ENCODE measurements around the gene MPDU1. TPM values are rescaled to one million over a fixed set of nuclear protein-coding genes. Genes with fewer than 3 reads are reported as not detected.
A peak's percentile ranks its signal among the peaks of the same experiment; 100 is the strongest.

The MPDU1 gene
- 10 to 100 TPM; 24.7 to 31.2 TPM for total RNA-seq
- long read RNA-seq, donor 1, transcript MPDU1-201 (7 exons, 1,601 nt), result major isoform, 6 of 9 reads
- long read RNA-seq, donor 1, partial matches to known transcripts, result 0 of 9 reads
- long read RNA-seq, donor 1, other reads (novel, unspliced or antisense), result 1 of 9 reads
- long read RNA-seq, donor 2, transcript MPDU1-203 (6 exons, 1,125 nt), result minor isoform, 5 of 47 reads
- long read RNA-seq, donor 2, transcript MPDU1-201 (7 exons, 1,601 nt), result major isoform, 35 of 47 reads
- long read RNA-seq, donor 2, partial matches to known transcripts, result 2 of 47 reads
- long read RNA-seq, donor 2, other reads (novel, unspliced or antisense), result 1 of 47 reads

- intact Hi-C loops (cut with DNase I), result no loop called here
- peak; percentile 99 for DNase-seq (ENCODE audit: low spot score)
These were observed at the start of gene MPDU1 for GRCh38 chr17:7583253-7584109. Gene MPDU1 (plus strand): TSS chr17:7583852. CDS start chr17:7583863, 11 bp downstream.

- no peak for DNase-seq (ENCODE audit: low spot score)
- intact Hi-C loops (cut with DNase I), result no loop called here
These were observed 45.6 kb upstream of the MPDU1 start for GRCh38 chr17:7538050-7538449.

- intact Hi-C loops (cut with DNase I), result no loop called here
- no peak for DNase-seq (ENCODE audit: low spot score)
These were observed 44.6 kb upstream of the MPDU1 start for GRCh38 chr17:7538891-7539545.

GRCh38 chr17:7541074-7541621 is 42.5 kb upstream of the MPDU1 start:
- intact Hi-C loops (cut with DNase I), result loop anchor here in 1 of 2 donors (5.0 kb wide), 1 partner anchor 39 kb away; no protein-coding TSS in a partner anchor

GRCh38 chr17:7544911-7545310 is 38.7 kb upstream of the MPDU1 start:
- no peak for DNase-seq (ENCODE audit: low spot score)
- intact Hi-C loops (cut with DNase I), result loop anchor here in 1 of 2 donors (5.0 kb wide), 1 partner anchor 43 kb away; no protein-coding TSS in a partner anchor

More at GRCh38 chr17:7541074-7541621, 42.5 kb upstream of the MPDU1 start:
- no peak for DNase-seq (ENCODE audit: low spot score)

GRCh38 chr17:7548585-7549400 is 34.9 kb upstream of the MPDU1 start, which contains the start of gene TNFSF12:
Gene TNFSF12 (plus strand): TSS chr17:7549058. CDS start chr17:7549154, 96 bp downstream.
- DNase-seq (ENCODE audit: low spot score), result peak; percentile 91
- intact Hi-C loops (cut with DNase I), result no loop called here

GRCh38 chr17:7549401-7550055 is 34.1 kb upstream of the MPDU1 start:
- no peak for DNase-seq (ENCODE audit: low spot score)

GRCh38 chr17:7550344-7550743 is 33.3 kb upstream of the MPDU1 start:
- intact Hi-C loops (cut with DNase I), result no loop called here
- no peak for DNase-seq (ENCODE audit: low spot score)

More at GRCh38 chr17:7549401-7550055, 34.1 kb upstream of the MPDU1 start:
- intact Hi-C loops (cut with DNase I), result no loop called here

GRCh38 chr17:7551396-7551795 is 32.3 kb upstream of the MPDU1 start:
- DNase-seq (ENCODE audit: low spot score), result no peak
- intact Hi-C loops (cut with DNase I), result no loop called here

- no peak for DNase-seq (ENCODE audit: low spot score)
- intact Hi-C loops (cut with DNase I), result no loop called here
These were observed 31.0 kb upstream of the MPDU1 start for GRCh38 chr17:7552621-7553051.

GRCh38 chr17:7553356-7553755 is 30.3 kb upstream of the MPDU1 start:
- intact Hi-C loops (cut with DNase I), result no loop called here
- DNase-seq (ENCODE audit: low spot score), result no peak

GRCh38 chr17:7555320-7555948 is 28.2 kb upstream of the MPDU1 start:
- intact Hi-C loops (cut with DNase I), result no loop called here
- DNase-seq (ENCODE audit: low spot score), result no peak

GRCh38 chr17:7556627-7557026 is 27.0 kb upstream of the MPDU1 start:
- no peak for DNase-seq (ENCODE audit: low spot score)
- intact Hi-C loops (cut with DNase I), result no loop called here

GRCh38 chr17:7557147-7557764 is 26.4 kb upstream of the MPDU1 start:
- no peak for DNase-seq (ENCODE audit: low spot score)
- intact Hi-C loops (cut with DNase I), result no loop called here

- intact Hi-C loops (cut with DNase I), result no loop called here
- DNase-seq (ENCODE audit: low spot score), result peak; percentile 92
These were observed 25.7 kb upstream of the MPDU1 start for GRCh38 chr17:7557775-7558543.

GRCh38 chr17:7558544-7559319 is 24.9 kb upstream of the MPDU1 start, which contains the start of gene TNFSF13:
Gene TNFSF13 (plus strand): TSS chr17:7558750. CDS start chr17:7559040, 290 bp downstream.
- peak; percentile 86 for DNase-seq (ENCODE audit: low spot score)
- intact Hi-C loops (cut with DNase I), result no loop called here

Data from posterior vena cava (tissue), 2 donors.